K562 (cell line): ENCODE measurements around the gene P2RX1. TPM values are rescaled to one million over a fixed set of nuclear protein-coding genes. Genes with fewer than 3 reads are reported as not detected.

ENCODE experiments used
- DACH1 ChIP-seq: fragments of 450-650 bp; IDR thresholded peaks from 2 replicates; pipeline ENCODE4 v1.6.1; 2018; ENCODE audit not compliant: partially characterized antibody
- EP300 ChIP-seq: IDR thresholded peaks from 2 replicates; pipeline ENCODE4 v1.6.1; 2012; ENCODE audit warnings: low read length, improper control_type of control experiment
- ETV6 ChIP-seq, 3 experiments: fragments of 150-350 bp in 1 of 3; sonication (generic) in 1 of 3; formaldehyde crosslinking in 1 of 3; IDR thresholded peaks; 2 replicates each; pipeline versions ENCODE4 v1.6.1 to v1.8.0; 2014 to 2022; ENCODE audit warnings: borderline replicate concordance in 2 of 3, low read depth in 2 of 3, antibody characterized with exemption in 1 of 3, low read length in 1 of 3, mild to moderate bottlenecking in 1 of 3, missing genetic modification reagents in 1 of 3
- HDAC3 ChIP-seq: fragments of 450-650 bp; IDR thresholded peaks from 2 replicates; pipeline ENCODE4 v1.6.1; 2018; ENCODE audit warnings: borderline replicate concordance, mild to moderate bottlenecking, moderate library complexity; ENCODE audit not compliant: partially characterized antibody
- HDGF ChIP-seq: fragments of 450-650 bp; IDR thresholded peaks from 2 replicates; pipeline ENCODE4 v1.6.1; 2016
- HEY1 ChIP-seq: fragments of 250-450 bp; sonication (Bioruptor Pico); IDR thresholded peaks from 2 replicates; pipeline ENCODE4 v1.5.0; 2020; ENCODE audit warnings: mild to moderate bottlenecking, moderate library complexity, borderline replicate concordance
- HNRNPUL1 ChIP-seq: fragments of 200-400 bp; formaldehyde crosslinking; IDR thresholded peaks from 2 replicates; pipeline ENCODE4 v1.6.1; 2017; ENCODE audit warnings: low read length
- JUND ChIP-seq, 2 experiments: IDR thresholded peaks; 2 replicates in 1 of 2; 3 replicates in 1 of 2; pipeline ENCODE4 v1.6.1; 2011; ENCODE audit warnings: borderline replicate concordance in 2 of 2, low read depth in 2 of 2, low read length in 2 of 2, improper control_type of control experiment in 1 of 2, missing biosample characterization in 1 of 2, missing genetic modification characterization in 1 of 2, missing genetic modification reagents in 1 of 2
- LEF1 ChIP-seq: fragments of 450-650 bp; IDR thresholded peaks from 2 replicates; pipeline ENCODE4 v1.6.1; 2016; ENCODE audit warnings: mild to moderate bottlenecking
- NCOA1 ChIP-seq: fragments of 450-650 bp; IDR thresholded peaks from 2 replicates; pipeline ENCODE4 v1.6.1; 2016; ENCODE audit warnings: low read depth
- NRF1 ChIP-seq, 2 experiments: fragments of 450-650 bp; IDR thresholded peaks in 1 of 2; conservative IDR thresholded peaks in 1 of 2; 2 replicates each; pipeline ENCODE4 v1.6.1; 2014; ENCODE audit warnings: mild to moderate bottlenecking in 2 of 2
- POLR2G ChIP-seq: fragments of 200-400 bp; formaldehyde crosslinking; IDR thresholded peaks from 2 replicates; pipeline ENCODE4 v1.6.1; 2017; ENCODE audit warnings: low read depth, mild to moderate bottlenecking, antibody characterized with exemption, low read length, moderate library complexity
- RBM22 ChIP-seq: fragments of 200-400 bp; formaldehyde crosslinking; IDR thresholded peaks from 2 replicates; pipeline ENCODE4 v1.6.1; 2018; ENCODE audit warnings: low read length, low read depth; ENCODE audit not compliant: poor library complexity, severe bottlenecking
- ZBTB7A ChIP-seq: IDR thresholded peaks from 2 replicates; pipeline ENCODE4 v1.6.1; 2011; ENCODE audit warnings: low read depth, mild to moderate bottlenecking, low read length, moderate library complexity, borderline replicate concordance; ENCODE audit not compliant: control insufficient read depth
- ZNF431 ChIP-seq: sonication (generic); formaldehyde crosslinking; IDR thresholded peaks from 2 replicates; pipeline ENCODE4 v1.8.0; 2022; ENCODE audit warnings: mild to moderate bottlenecking, missing genetic modification reagents
- ZNF583 ChIP-seq: fragments of 250-450 bp; sonication (Bioruptor Pico); IDR thresholded peaks from 2 replicates; pipeline ENCODE4 v1.4.0; 2020
- polyA plus RNA-seq, 8 experiments: library from polyadenylated mRNA; depleted of rRNA in 4 of 8; stranded (reverse) in 5 of 8; unstranded in 3 of 8; fragments of >200 nt; fragmentation: Nextera tagmentation in 2 of 8; fragmentation: Illumina TruSeq in 1 of 8; extraction: Ambion mirVana in 2 of 8; extraction: Trizol in 1 of 8; gene quantifications; 2 replicates each; pipeline versions ENCODE4 v1.2.1 to v1.2.3, GENCODE V29; 2011 to 2014; ENCODE audit warnings: inconsistent platforms in 1 of 8, missing spikeins in 1 of 8
- total RNA-seq, 7 experiments: library from RNA; depleted of rRNA in 6 of 7; stranded (reverse); fragments of >200 nt in 6 of 7; fragmentation: Illumina TruSeq in 2 of 7; extraction: Trizol in 2 of 7; gene quantifications; 2 replicates each; pipeline versions ENCODE4 v1.2.1 to v1.2.3, GENCODE V29; 2011 to 2021; ENCODE audit warnings: low replicate concordance in 1 of 7
- TF ChIP-seq, protein P1 (sequence below), 2 experiments: fragments of 450-650 bp in 1 of 2; sonication (generic) in 1 of 2; formaldehyde crosslinking in 1 of 2; IDR thresholded peaks in 1 of 2; conservative IDR thresholded peaks in 1 of 2; 2 replicates each; pipeline versions ENCODE4 v1.6.1 to v1.8.1; 2016 to 2023; ENCODE audit warnings: mild to moderate bottlenecking in 2 of 2, moderate library complexity in 2 of 2, inconsistent platforms in 1 of 2, missing genetic modification reagents in 1 of 2
- TF ChIP-seq, protein P2 (sequence below): fragments of 250-450 bp; sonication (Bioruptor Pico); IDR thresholded peaks from 2 replicates; pipeline ENCODE4 v1.5.0; 2021

Gene P2RX1
- total and polyA plus RNA-seq, 9 of the 15 experiments (the other 6 are each of a cell fraction or from before 2014, with no cell fraction given), result 0.27 to 20.3 (median 10.3) TPM

DNA sequence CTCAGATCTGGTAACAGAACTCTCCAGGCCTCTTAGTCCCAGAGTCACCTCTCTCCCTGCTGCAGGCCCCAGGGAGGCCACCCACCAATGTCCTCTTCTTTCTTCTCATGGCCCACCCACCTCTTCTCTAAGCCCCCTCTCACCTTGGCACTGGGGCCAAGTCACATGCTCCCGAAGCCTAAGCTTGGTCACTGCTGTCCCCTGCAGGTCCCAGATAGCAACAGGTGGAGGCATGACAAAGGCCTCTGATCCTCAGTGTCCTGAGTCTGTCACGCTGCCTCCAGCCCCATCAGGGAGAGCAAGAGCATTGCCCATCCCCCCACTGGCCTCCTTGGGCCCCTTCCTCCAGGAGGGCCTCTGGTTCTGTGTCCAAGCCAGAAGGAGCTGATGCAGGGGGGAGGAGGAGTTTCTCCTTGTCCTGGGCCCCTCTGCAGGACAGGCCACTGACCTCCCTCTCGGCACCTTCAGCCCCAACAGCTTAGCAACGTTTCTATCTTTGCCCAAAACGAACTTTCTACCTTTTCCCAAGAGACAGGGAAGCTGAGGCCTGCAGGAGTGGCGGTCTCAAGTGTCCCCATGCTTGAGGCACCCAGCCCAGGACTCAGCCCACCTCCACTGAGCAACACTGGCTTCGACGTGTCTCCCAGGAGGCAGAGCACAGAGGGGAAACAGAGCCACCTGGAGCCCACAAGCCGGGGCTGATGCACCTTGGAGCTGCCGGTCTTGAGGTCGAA lies 8.6 kb downstream of the P2RX1 start (continued):
- no peak for TF ChIP-seq NCOA1
- TF ChIP-seq HDAC3, result no peak
- TF ChIP-seq POLR2G, result peak; percentile 47; the same call in 1 of the 2 replicates
- TF ChIP-seq LEF1, result no peak
- no peak for TF ChIP-seq RBM22
- TF ChIP-seq, protein P1, sequence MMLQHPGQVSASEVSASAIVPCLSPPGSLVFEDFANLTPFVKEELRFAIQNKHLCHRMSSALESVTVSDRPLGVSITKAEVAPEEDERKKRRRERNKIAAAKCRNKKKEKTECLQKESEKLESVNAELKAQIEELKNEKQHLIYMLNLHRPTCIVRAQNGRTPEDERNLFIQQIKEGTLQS (IDR thresholded peaks at IDR 0.05), result no peak
- TF ChIP-seq, protein P1 (CRISPR knock-in tag; conservative IDR thresholded peaks at IDR 0.05), result no peak
- no peak for TF ChIP-seq JUND (IDR thresholded peaks at IDR 0.05; ENCODE audit: borderline replicate concordance, low read depth, low read length)
- no peak for TF ChIP-seq JUND (tag; IDR thresholded peaks at IDR 0.05; ENCODE audit: borderline replicate concordance, low read depth, low read length)
- no peak for TF ChIP-seq NRF1 (conservative IDR thresholded peaks at IDR 0.05 in 1 of 2, IDR thresholded peaks at IDR 0.05 in 1 of 2)
- no peak for TF ChIP-seq ZNF583
- no peak for TF ChIP-seq EP300
- TF ChIP-seq ZNF431 (CRISPR knock-in tag), result no peak
- no peak for TF ChIP-seq HNRNPUL1
- no peak for TF ChIP-seq ETV6 (IDR thresholded peaks at IDR 0.05; ENCODE audit: borderline replicate concordance in 1 of 2, low read depth in 2 of 2, low read length in 1 of 2)
- no peak for TF ChIP-seq ETV6 (CRISPR knock-in tag; IDR thresholded peaks at IDR 0.05; ENCODE audit: borderline replicate concordance)
- TF ChIP-seq DACH1, result no peak
- TF ChIP-seq, protein P2, sequence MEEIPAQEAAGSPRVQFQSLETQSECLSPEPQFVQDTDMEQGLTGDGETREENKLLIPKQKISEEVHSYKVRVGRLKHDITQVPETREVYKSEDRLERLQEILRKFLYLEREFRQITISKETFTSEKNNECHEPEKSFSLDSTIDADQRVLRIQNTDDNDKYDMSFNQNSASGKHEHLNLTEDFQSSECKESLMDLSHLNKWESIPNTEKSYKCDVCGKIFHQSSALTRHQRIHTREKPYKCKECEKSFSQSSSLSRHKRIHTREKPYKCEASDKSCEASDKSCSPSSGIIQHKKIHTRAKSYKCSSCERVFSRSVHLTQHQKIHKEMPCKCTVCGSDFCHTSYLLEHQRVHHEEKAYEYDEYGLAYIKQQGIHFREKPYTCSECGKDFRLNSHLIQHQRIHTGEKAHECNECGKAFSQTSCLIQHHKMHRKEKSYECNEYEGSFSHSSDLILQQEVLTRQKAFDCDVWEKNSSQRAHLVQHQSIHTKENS (CRISPR knock-in tag), result no peak
- no peak for TF ChIP-seq HDGF
- TF ChIP-seq HEY1 (CRISPR knock-in tag), result no peak
- no peak for TF ChIP-seq ZBTB7A
